Body of pancreas (tissue), 4 donors: ENCODE measurements around the gene RTP2. TPM values are rescaled to one million over a fixed set of nuclear protein-coding genes. Genes with fewer than 3 reads are reported as not detected.

Source experiments
- ATAC-seq: fragments of 150-250 bp; one replicate; pipeline ENCODE4 v1.9.1; 2016
- DNase-seq, 4 donors: peaks; one replicate each; pipeline ENCODE4 v3.0.0-alpha.2; 2019
- H3K27ac ChIP-seq, 4 donors: fragments of 200-600 bp; sonication (generic); 1 replicate in 3 of 4; 2 replicates in 1 of 4; pipeline versions ENCODE4 v1.5.1 to v1.6.1; 2016 to 2019; ENCODE audit warnings: mild to moderate bottlenecking in 1 of 4, mixed read lengths in 1 of 4, moderate library complexity in 1 of 4
- H3K27me3 ChIP-seq, 2 donors: fragments of 200-600 bp; sonication (generic); one replicate each; pipeline ENCODE4 v1.6.0; 2016; ENCODE audit warnings: mild to moderate bottlenecking in 1 of 2
- H3K36me3 ChIP-seq, 2 donors: fragments of 200-600 bp; sonication (generic); replicated peaks in 1 of 2; 2 replicates each; pipeline ENCODE4 v1.5.1; 2016; ENCODE audit warnings: low read depth in 2 of 2; ENCODE audit not compliant: insufficient read depth in 1 of 2
- H3K4me1 ChIP-seq: fragments of 200-600 bp; sonication (generic); one replicate; pipeline ENCODE4 v1.6.0; 2016
- H3K4me3 ChIP-seq, 2 donors: fragments of 200-600 bp; sonication (generic); 1 replicate in 1 of 2; 2 replicates in 1 of 2; pipeline ENCODE4 v1.5.1; 2016 to 2019
- H3K9me3 ChIP-seq, 3 donors: fragments of 200-600 bp; sonication (generic); 1 replicate in 2 of 3; 2 replicates in 1 of 3; pipeline ENCODE4 v1.5.1; 2016
- POLR2A ChIP-seq, 3 donors: fragments of 450-650 bp; IDR thresholded peaks; one replicate each; pipeline ENCODE4 v1.6.1; 2016; ENCODE audit warnings: antibody characterized with exemption in 3 of 3, mild to moderate bottlenecking in 2 of 3
- WGBS, 2 donors: methylation state at CpG; one replicate each; pipeline ENCODE4 v1.1.5; 2017; 5-methylcytosine and 5-hydroxymethylcytosine counted together
- intact Hi-C: fragments of 100-400 bp; cut with DNase I; formaldehyde crosslinking; loops from one replicate; pipeline ENCODE4 v1.15.1; 2023
- total RNA-seq, 2 donors: library from RNA; depleted of rRNA; stranded (reverse); fragments of >200 nt; gene quantifications; one replicate each; pipeline ENCODE4 v1.1.0, GENCODE V29; 2016
- TF ChIP-seq, protein P1 (sequence below), 7 experiments: fragments of 450-650 bp in 4 of 7; fragments of 200-600 bp in 3 of 7; sonication (generic) in 3 of 7; IDR thresholded peaks; one replicate each; pipeline ENCODE4 v1.5.1; 2016 to 2019; ENCODE audit warnings: antibody characterized with exemption in 7 of 7

The RTP2 gene
- total RNA-seq, 2 donors from 2014 or later: not detected

DNA sequence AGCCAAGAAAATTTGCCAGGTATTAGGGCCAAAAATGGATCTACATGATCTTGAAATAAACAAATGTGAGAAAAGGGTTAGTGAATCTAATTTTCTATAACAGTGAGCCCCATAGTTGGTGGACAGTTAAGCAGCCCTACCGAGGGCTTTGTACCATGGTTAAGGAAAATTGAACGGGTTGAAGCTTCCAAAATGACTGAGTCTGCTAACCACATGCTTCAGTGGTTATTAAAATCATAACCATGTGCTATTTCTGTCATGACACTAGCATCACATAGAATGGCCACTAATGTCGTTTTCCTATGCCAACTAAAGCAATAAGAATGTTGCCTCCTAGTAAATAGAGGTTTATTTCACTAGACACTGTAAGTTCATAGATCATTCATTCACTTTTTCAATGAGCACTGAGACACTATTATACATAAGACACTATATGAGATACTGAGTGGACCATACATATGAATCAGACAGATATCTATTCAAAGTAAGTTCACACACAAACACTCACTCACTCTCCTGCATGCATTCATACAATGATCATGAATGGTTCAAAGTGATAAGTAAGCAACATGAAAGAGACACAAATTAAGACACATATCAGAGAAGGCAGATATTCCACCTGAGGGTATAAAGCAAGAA, 36.5 kb downstream of the RTP2 start:
- Histone ChIP-seq H3K4me1 (no peaks in the 10 kb centered on the region), H3K27ac (no peak overlapping the region), H3K27me3 (no peaks in the 10 kb centered on the region), H3K4me3 (no peak overlapping the region), H3K36me3 (no peaks in the 10 kb centered on the region), H3K9me3 (no peaks in the 10 kb centered on the region)
- WGBS, 2 donors: 50 to 53% methylated on average over 3 of the region's 3 CpGs
- intact Hi-C loops: no loop called here
- TF ChIP-seq, protein P1, sequence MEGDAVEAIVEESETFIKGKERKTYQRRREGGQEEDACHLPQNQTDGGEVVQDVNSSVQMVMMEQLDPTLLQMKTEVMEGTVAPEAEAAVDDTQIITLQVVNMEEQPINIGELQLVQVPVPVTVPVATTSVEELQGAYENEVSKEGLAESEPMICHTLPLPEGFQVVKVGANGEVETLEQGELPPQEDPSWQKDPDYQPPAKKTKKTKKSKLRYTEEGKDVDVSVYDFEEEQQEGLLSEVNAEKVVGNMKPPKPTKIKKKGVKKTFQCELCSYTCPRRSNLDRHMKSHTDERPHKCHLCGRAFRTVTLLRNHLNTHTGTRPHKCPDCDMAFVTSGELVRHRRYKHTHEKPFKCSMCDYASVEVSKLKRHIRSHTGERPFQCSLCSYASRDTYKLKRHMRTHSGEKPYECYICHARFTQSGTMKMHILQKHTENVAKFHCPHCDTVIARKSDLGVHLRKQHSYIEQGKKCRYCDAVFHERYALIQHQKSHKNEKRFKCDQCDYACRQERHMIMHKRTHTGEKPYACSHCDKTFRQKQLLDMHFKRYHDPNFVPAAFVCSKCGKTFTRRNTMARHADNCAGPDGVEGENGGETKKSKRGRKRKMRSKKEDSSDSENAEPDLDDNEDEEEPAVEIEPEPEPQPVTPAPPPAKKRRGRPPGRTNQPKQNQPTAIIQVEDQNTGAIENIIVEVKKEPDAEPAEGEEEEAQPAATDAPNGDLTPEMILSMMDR (IDR thresholded peaks at IDR 0.05): no peak
- TF ChIP-seq POLR2A (IDR thresholded peaks at IDR 0.05): no peak
- ATAC-seq: no peak
- no peak for DNase-seq

DNA sequence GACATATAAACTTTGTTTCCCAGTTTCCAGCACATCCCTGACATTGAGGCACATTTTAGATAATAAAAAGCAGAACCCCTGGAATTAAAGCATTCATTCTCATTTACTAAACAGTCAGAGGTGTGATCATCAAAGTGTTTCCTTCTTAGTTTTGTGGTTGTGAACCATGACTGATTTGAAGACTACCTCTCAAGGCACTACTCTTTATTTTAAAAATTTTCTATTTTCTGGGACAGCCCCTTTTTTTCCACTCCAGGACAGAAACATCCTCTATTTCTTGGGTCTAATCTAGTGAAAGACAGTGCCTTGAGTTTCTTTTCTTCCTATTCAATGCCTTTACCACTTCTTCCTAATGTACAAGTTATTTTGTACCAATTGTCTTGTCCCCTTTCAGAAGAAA, 37.3 kb downstream of the RTP2 start:
- Histone ChIP-seq H3K36me3 (no peaks in the 10 kb centered on the region), H3K9me3 (no peaks in the 10 kb centered on the region), H3K27ac (no peak overlapping the region), H3K27me3 (no peaks in the 10 kb centered on the region), H3K4me1 (no peaks in the 10 kb centered on the region), H3K4me3 (no peak overlapping the region)
- no peak for ATAC-seq
- DNase-seq: no peak
- TF ChIP-seq POLR2A (IDR thresholded peaks at IDR 0.05): no peak
- TF ChIP-seq, protein P1 (IDR thresholded peaks at IDR 0.05): no peak
- intact Hi-C loops: no loop called here

DNA sequence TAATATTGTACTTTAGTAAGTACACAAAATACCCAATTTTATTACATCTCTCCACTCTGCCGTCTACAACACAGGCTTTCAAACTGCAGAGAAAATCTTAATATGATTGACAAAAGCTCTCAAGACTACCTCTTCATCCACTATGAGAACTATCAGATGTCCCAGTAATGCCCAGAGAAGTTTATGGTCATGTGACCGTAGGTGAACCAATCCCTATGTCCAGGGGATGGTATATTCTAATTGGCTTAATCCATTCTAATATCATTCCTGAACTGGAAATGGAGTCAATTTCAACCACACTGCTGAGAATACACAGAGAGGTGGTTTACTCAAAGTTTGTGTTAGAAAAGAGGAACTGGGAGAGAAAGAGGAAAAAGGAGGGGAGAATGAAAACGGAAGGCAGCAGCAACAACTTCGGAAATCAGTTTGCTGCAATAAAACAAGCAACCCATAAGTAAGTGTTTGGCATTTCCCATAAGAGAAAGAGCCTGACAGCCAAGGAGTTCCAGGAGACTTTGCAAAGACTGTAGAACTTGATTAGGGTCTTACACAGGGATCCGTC, 39.4 kb downstream of the RTP2 start:
- intact Hi-C loops: no loop called here
- no peaks in the 10 kb centered on the region for H3K27me3 ChIP-seq
- DNase-seq (no peak), ATAC-seq (no peak)
- H3K36me3 ChIP-seq: no peaks in the 10 kb centered on the region
- 54 to 65% methylated on average over 5 of the region's 5 CpGs for WGBS, 2 donors
- no peak for TF ChIP-seq POLR2A (IDR thresholded peaks at IDR 0.05)
- TF ChIP-seq, protein P1 (IDR thresholded peaks at IDR 0.05): no peak
- H3K9me3 ChIP-seq: no peaks in the 10 kb centered on the region
- H3K4me3 ChIP-seq: no peak overlapping the region
- H3K4me1 ChIP-seq: no peaks in the 10 kb centered on the region
- H3K27ac ChIP-seq: no peak overlapping the region

DNA sequence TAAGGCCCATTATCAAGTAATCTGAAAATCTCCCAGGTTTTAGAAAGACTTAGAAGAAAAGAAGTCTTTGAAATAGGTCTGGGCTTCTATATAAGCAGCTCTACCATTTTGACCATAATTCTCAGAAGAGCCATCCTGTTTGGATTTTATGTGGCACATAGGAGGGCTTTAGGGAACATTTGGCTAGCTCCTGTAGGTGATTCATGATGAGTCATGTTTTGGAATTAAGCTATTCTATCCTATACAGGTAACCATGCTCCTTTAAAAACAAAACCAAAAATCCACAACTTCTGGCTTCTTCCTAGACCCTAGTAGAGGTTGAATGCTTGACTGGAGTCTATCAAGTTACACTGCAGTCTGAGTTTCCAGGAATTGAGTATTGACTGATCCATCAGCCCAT, 41.1 kb downstream of the RTP2 start:
- intact Hi-C loops: no loop called here
- DNase-seq (no peak), ATAC-seq (no peak)
- Histone ChIP-seq H3K4me3 (no peak overlapping the region), H3K9me3 (no peaks in the 10 kb centered on the region), H3K27ac (no peak overlapping the region), H3K27me3 (no peaks in the 10 kb centered on the region), H3K4me1 (no peaks in the 10 kb centered on the region), H3K36me3 (no peaks in the 10 kb centered on the region)
- TF ChIP-seq, protein P1 (IDR thresholded peaks at IDR 0.05): no peak
- TF ChIP-seq POLR2A (IDR thresholded peaks at IDR 0.05): no peak

DNA sequence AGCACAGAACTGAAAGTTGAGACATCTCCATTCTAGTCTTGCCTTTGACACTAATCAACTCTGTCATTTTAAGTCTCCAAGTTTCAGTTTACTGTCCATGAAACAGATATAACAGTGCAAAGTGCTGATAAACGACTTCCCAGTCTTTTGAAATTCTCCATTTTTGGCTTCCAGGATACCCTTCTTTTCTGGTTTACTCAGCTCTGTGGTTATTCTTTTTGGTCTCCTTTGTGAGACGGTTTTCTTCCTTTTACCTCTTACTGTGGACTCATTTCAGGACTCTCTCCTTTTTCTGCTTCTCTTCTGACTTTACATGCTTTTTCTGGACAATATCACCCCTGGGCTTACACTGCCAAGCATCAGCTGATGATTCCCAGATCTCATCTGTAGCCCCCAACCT, 51.1 kb downstream of the RTP2 start:
- Histone ChIP-seq H3K27ac (no peak overlapping the region), H3K9me3 (no peaks in the 10 kb centered on the region), H3K4me1 (no peaks in the 10 kb centered on the region), H3K36me3 (no peaks in the 10 kb centered on the region), H3K27me3 (no peaks in the 10 kb centered on the region), H3K4me3 (no peak overlapping the region)
- DNase-seq: no peak
- no peak for TF ChIP-seq POLR2A (IDR thresholded peaks at IDR 0.05)
- TF ChIP-seq, protein P1 (IDR thresholded peaks at IDR 0.05): no peak
- no peak for ATAC-seq
- WGBS, 2 donors: 24 to 39% methylated on average over 2 of the region's 2 CpGs
- intact Hi-C loops: no loop called here
